ENCODE data around the gene ATP2C2.
"Not testable (repeated sequence)": the region's sequence is repeated elsewhere in the genome, so short reads cannot be mapped to it uniquely, and the experiment has no call there.

GRCh38 chr16:84420556-84420955, 52.2 kb downstream of the ATP2C2 start:
- TF ChIP-seq YY1 (IDR thresholded peaks at IDR 0.05; ENCODE audit: insufficient read depth, insufficient read length); ZNF274 (IDR thresholded peaks at IDR 0.05; ENCODE audit: low read depth, low read length); SUZ12 (IDR thresholded peaks at IDR 0.05; ENCODE audit: extremely low read depth, insufficient read depth, insufficient read length): not testable (repeated sequence)
